ENCODE data around the gene MDK.

DNA sequence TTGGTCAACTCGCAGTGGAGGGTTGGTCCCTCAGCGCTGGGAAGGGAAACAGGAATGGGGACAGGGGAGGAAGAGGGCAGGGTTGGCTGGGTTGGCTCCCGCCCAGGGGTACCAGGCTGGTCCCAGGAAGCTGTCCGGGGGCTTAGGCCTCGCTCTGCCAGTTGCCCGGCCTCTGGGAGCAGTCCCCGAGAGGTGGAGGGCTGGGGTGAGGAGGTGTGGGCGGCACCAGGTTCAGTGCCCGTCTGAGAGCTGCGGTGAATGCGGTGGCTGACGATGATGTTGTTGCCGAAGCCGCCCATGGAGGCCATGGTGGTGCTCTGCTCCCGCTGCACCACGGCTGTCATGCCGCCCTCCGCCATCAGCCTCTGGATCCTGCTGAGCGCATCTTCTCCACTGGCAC is 16.1 kb downstream of the MDK start:
- no peak for TF ChIP-seq POLR2A (IDR thresholded peaks at IDR 0.05)
- TF ChIP-seq, protein P1, sequence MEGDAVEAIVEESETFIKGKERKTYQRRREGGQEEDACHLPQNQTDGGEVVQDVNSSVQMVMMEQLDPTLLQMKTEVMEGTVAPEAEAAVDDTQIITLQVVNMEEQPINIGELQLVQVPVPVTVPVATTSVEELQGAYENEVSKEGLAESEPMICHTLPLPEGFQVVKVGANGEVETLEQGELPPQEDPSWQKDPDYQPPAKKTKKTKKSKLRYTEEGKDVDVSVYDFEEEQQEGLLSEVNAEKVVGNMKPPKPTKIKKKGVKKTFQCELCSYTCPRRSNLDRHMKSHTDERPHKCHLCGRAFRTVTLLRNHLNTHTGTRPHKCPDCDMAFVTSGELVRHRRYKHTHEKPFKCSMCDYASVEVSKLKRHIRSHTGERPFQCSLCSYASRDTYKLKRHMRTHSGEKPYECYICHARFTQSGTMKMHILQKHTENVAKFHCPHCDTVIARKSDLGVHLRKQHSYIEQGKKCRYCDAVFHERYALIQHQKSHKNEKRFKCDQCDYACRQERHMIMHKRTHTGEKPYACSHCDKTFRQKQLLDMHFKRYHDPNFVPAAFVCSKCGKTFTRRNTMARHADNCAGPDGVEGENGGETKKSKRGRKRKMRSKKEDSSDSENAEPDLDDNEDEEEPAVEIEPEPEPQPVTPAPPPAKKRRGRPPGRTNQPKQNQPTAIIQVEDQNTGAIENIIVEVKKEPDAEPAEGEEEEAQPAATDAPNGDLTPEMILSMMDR (IDR thresholded peaks at IDR 0.05) = no peak
